Spleen (tissue), 7 donors: Measurements from ENCODE around the gene RNF31.

Source experiments
- CTCF ChIP-seq, 11 experiments: fragments of 200-600 bp in 7 of 11; fragments of 450-650 bp in 4 of 11; sonication (generic) in 4 of 11; IDR thresholded peaks in 8 of 11; conservative IDR thresholded peaks in 3 of 11; 1 replicate in 7 of 11; 2 replicates in 4 of 11; pipeline versions ENCODE4 v1.4.0 to v1.8.0; 2016 to 2021; ENCODE audit warnings: antibody characterized with exemption in 11 of 11, inconsistent platforms in 4 of 11, mild to moderate bottlenecking in 1 of 11
- POLR2AphosphoS5 ChIP-seq, 3 donors: sonication (generic); formaldehyde crosslinking; IDR thresholded peaks; one replicate each; pipeline ENCODE4 v1.5.1; 2017; ENCODE audit warnings: antibody characterized with exemption in 3 of 3
- donor health status: DM: no; HTN: no; CAD: no; lungs with moderate emphysema.
- donor health status: DM: no; HTN: no; CAD: no.
- donor health status: DM: no; HTN: no; CAD: no.

- TF ChIP-seq CTCF (IDR thresholded peaks at IDR 0.05 in 8 of 11, conservative IDR thresholded peaks at IDR 0.05 in 3 of 11) = no peak
- TF ChIP-seq POLR2AphosphoS5 (IDR thresholded peaks at IDR 0.05) = no peak
Measured at GRCh38 chr14:24156840-24157239, 9.5 kb downstream of the RNF31 start.
